Stimulated activated CD4-positive, alpha-beta T cell treated with anti-CD3 and anti-CD28 coated beads, Interleukin-4, amount 100 ng/mL, for 48 hours (primary cell): ENCODE data around the gene VCL.
"Not testable (repeated sequence)": the region's sequence is repeated elsewhere in the genome, so short reads cannot be mapped to it uniquely, and the experiment has no call there.

Experiments
- DNase-seq, 2 donors: peaks; one replicate each; pipeline ENCODE4 v3.0.0-alpha.2; 2020; ENCODE audit warnings: low read depth in 2 of 2

Gene VCL

GRCh38 chr10:73997787-73998622 lies at the start of gene VCL:
Gene VCL (plus strand): TSS chr10:73998116. CDS start chr10:73998208, 92 bp downstream.
- peak; percentile 94 to 95 for DNase-seq

- DNase-seq: no peak
These were observed 48.8 kb upstream of the VCL start for GRCh38 chr10:73948947-73949633.

GRCh38 chr10:73950155-73950948 lies 47.6 kb upstream of the VCL start:
- no peak for DNase-seq

- DNase-seq: no peak
These were observed 44.3 kb upstream of the VCL start for GRCh38 chr10:73953665-73954064.

- no peak for DNase-seq
These were observed 43.2 kb upstream of the VCL start for GRCh38 chr10:73954737-73955136.

- DNase-seq: no peak
These were observed 42.2 kb upstream of the VCL start for GRCh38 chr10:73955719-73956118.

GRCh38 chr10:73956476-73957359 lies 41.2 kb upstream of the VCL start:
- peak in 1 of 2 donors; percentile 5 for DNase-seq

GRCh38 chr10:73959484-73960243 lies 38.3 kb upstream of the VCL start:
- no peak for DNase-seq

GRCh38 chr10:73962386-73962785 lies 35.5 kb upstream of the VCL start:
- DNase-seq: no peak

GRCh38 chr10:73963533-73963932 lies 34.4 kb upstream of the VCL start:
- not testable (repeated sequence) for DNase-seq

GRCh38 chr10:73964743-73965142 lies 33.2 kb upstream of the VCL start:
- DNase-seq: no peak

- DNase-seq: not testable (repeated sequence)
These were observed 32.5 kb upstream of the VCL start for GRCh38 chr10:73965267-73965889.

GRCh38 chr10:73965890-73966768 lies 31.8 kb upstream of the VCL start:
- DNase-seq: no peak

- no peak for DNase-seq
These were observed 30.9 kb upstream of the VCL start for GRCh38 chr10:73967022-73967429.

GRCh38 chr10:73967544-73967943 lies 30.4 kb upstream of the VCL start:
- no peak for DNase-seq

- DNase-seq: no peak
These were observed 29.8 kb upstream of the VCL start for GRCh38 chr10:73968098-73968521.

GRCh38 chr10:73969224-73969841 lies 28.6 kb upstream of the VCL start:
- DNase-seq: no peak

GRCh38 chr10:73970845-73971244 lies 27.1 kb upstream of the VCL start:
- DNase-seq: no peak
